HG03457 (cell line): Measurements from ENCODE around the gene PIM2.
"Not testable (repeated sequence)": the region's sequence is repeated elsewhere in the genome, so short reads cannot be mapped to it uniquely, and the experiment has no call there.

ENCODE experiments used
- ATAC-seq: cut with Tn5 transposase; IDR thresholded peaks from one replicate; pipeline ENCODE4 v1.9.1; 2021; ENCODE audit warnings: moderate number of reproducible peaks; ENCODE audit not compliant: unreplicated experiment

Gene PIM2

DNA sequence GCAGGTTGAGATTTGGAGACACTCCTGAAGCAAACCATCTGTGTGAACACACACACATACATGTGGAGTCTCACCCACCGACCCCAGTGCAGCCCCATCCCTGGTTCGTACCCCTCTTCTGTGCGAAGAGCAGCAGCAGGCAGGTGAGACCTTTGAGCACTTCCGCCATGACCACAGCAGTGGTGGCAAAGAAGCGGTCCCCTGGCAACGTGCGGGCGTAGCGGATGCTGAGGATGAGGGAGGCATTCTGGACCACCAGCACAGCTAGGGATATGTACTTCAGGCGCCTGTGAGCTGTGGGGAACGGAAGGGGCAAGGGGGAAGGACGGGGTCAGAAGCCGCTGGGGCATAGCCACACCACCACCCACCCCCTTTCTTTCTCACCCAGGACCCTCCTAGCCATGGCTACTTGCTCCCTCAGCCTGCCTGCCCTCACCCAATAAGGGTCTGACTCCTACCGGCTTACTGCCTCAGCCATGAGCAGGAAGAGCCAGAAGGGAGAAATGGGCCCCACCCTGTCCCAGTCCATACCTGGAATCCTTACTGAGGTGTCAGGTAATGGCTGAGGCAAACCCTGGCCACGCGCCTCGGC is 9.0 kb downstream of the PIM2 start:
- ATAC-seq, result no peak

DNA sequence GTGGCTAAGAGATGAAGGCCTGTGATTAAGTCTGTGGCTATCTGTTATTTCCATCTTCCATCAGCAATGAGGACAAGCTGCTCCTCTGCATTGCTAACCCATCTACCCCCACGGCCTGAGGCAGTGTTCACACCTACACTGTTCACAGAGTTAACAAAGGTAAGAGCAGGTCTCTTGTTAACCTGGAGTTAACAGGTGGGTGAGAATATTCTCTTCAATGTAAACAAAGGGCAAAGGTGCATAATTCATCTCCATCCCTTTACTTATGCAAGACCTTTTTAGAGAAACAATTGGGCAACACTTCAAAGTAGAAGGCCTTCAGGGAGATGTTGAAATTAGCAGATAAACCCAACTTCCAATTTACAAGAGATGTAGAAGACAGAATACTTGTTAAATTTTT is 10.2 kb downstream of the PIM2 start:
- ATAC-seq, result no peak

DNA sequence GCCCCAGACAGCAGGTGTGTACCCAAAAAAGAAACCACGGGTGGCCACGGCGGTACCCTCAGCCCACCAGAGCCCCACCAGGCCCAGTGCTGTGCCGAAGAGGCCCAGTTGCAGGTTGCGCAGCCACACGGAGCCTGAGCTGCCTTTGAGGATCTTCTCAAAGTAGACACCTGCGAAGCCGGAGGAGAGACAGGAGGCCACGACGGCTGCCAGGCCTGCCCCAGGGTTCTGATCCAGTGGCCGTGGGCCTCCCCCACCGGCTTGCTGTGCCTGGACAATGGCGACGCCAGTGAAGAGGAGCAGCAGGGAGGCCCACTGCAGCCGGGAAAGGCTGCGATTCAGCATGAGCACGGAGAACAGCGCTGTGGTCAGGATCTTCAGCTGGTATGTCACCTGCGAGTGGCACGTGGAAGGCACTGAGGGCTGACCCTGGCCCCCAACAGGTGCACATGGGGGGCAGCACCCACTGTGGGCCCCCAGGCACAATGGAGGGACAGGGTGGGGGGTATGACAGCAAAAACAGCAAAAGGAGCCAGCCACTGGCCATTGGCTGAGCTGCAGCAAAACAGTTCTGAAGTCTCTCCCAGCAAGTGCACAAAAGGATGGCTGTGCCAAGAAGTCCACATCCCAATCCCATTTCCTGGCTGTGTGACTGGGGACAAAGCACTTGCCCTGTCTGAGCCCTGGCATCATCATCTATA is 13.6 kb downstream of the PIM2 start:
- ATAC-seq, result no peak

DNA sequence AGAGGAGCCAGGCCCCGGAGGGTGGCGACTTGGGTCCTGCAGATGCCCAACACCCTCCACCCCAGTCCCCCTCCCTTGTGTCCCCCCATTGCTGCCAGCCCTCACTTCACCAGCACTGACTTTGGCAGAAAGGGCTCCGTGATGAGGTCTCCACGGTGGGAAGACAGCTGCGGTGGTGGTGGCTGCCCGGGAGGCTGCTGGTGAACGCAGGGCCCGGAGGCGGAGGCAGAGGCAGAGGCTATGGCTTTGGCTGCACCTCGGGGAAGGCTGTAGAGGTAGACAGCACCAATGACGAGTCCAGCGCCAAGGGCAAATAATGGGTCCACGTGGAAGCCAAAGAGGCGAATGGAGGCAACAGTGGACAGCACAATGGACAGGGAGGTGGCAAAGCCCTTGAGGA is 14.2 kb downstream of the PIM2 start:
- no peak for ATAC-seq

DNA sequence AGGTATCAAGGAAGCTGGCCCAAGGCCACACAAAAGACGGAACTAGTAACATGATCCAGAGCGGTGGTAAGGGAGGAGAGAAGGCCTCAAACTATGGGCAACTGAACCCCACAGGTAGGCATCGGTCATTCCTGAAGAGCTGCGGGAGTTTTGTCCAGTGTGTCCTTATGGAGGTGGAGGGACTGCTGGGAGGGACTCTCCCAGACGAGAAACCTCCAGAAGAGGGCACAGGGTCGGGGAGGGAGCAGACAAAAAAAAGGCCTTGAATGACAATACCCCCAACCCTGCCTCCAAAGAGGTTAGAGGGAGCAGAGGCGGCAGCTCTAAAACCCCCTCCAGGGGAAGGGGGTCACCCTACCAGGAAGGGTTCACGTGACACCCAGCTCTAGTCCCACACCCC is 14.6 kb downstream of the PIM2 start:
- ATAC-seq, result no peak

DNA sequence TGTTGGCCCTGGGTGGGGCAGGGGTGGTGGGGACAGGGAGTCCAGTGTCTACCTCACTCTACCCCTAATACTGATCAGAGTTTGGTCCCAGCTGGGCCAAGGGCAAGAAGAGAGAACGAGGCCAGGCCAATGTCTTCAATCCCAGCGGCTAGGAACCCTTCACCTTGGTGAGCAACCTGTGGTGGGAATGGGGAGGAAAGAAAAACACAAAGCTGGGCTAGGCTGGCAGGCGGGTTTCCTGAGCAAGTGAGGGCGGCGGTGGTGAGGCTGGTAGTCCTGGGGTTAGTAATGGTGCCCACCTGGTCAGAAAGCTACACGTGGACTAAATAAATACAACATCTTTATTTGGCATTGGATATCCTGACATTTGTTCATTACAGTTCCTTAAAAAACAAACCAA is 15.5 kb downstream of the PIM2 start:
- no peak for ATAC-seq

DNA sequence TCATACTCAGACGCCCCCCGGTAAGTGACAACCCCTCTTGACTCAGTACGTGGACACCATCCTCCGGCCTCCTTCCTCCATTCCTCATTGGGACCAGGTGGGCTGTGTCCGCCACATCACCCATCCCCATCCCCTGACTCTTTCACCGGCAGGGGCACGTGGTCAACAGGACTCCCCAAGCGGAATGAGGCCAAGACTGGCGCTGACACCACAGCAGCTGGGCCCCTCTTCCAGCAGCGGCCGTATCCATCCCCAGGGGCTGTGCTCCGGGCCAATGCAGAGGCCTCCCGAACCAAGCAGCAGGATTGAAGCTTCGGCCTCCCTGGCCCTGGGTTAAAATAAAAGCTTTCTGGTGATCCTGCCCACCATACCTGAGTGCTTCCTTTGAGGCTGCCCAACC is 16.0 kb downstream of the PIM2 start:
- no peak for ATAC-seq

DNA sequence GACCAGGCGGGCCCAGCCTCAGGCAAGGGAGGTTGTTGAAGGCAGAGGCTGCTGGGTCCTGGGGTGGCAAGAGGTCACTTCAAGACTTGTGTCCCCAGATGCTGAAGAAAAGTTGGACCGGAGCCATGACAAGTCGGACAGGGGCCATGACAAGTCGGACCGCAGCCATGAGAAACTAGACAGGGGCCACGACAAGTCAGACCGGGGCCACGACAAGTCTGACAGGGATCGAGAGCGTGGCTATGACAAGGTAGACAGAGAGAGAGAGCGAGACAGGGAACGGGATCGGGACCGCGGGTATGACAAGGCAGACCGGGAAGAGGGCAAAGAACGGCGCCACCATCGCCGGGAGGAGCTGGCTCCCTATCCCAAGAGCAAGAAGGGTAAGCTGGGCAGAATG is 16.7 kb downstream of the PIM2 start:
- ATAC-seq, result no peak

DNA sequence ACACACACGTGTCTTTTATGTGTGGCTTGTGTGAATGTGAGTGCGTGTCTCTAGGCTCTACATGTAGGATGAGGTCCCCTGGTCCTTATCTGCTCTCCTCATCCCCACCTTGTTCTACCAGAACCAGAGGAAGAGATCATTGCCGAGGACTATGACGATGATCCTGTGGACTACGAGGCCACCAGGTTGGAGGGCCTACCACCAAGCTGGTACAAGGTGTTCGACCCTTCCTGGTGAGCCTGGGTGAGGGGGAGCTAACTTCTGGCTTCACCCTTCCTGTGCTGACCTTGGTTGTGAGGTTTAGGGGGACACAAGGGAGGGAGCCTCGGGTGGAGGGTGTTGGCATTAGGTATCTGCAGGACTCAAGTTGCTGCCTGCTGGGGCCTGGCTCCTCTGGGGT is 17.8 kb downstream of the PIM2 start:
- ATAC-seq, result no peak

DNA sequence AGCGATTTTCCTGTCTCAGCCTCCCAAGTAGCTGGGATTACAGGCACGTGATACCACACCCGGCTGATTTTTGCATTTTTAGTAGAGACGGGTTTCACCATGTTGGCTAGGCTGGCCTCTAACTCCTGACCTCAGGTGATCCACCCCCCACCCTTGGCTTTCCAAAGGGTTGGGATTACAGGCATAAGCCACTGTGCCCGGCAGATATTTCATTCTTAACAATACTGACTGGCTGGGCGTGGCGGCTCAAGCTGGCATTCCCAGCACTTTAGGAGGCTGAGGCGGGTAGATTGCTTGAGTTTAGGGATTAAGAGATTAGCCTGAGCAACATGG is 19.8 kb downstream of the PIM2 start:
- no peak for ATAC-seq

DNA sequence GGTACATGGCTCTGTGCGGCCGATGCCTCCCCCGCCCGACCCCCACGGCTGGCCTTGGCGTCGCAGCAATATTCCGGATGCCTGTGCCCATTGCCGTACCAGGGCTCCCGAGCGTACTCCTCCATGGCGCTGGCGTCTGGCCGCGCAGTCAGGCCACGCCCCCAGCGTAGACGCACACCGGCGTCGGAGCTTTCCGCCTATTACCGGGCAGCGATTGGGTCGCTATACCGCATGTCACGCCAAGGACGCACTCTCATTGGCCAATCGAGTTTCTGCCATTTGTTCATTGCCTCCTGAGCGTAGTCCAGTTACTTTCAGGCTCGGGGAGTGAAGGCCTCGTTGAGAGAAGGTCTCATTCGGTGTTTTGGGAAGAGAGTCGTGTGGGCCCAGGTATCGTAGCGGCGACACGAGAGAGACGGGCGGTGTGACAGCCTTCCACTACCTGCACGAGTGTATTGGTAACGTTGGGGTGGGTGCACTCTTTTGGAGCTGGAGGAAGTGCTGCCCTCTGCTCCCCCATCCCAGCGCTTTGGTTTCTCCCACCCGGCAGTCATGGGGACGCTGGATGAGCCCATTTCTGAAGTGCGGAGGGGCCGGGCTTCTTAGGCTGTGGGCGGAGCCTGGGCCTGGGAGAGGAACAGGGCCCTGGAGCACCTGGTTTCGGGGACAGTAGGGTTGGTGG is 21.1 kb downstream of the PIM2 start, which contains the start of the genes PQBP1 and TIMM17B:
Gene PQBP1 (plus strand): TSS at position 306 of the 682 bp plus-strand sequence. CDS start 580 bp downstream, outside the sequence.
Gene TIMM17B (minus strand): TSS at position 144 of the 682 bp plus-strand sequence. CDS start 19 bp downstream, at position 125.
- peak; percentile 83 for ATAC-seq

DNA sequence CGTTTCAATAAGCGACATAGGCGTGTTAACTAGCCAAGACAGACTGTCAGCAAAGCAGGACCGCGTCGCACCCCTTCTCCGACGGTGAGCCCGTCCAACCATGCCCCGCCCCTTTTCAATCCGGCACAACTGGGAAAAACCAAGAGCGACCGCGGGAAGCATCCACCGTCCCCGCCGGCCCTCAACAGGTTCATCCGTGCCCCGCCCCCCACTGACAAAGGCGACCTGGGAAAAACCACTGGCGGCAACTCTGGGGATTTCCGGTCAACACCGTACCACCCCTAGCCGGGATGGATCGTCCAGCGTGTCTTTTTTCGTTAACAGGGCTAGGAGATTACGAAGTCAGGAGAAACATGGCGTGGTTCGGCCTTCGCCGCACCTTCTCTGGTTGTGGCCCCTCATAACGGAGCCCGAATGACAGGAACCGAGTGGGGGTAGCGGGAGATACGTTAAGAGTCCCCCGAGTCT is 21.6 kb downstream of the PIM2 start:
- ATAC-seq, result peak; percentile 3

DNA sequence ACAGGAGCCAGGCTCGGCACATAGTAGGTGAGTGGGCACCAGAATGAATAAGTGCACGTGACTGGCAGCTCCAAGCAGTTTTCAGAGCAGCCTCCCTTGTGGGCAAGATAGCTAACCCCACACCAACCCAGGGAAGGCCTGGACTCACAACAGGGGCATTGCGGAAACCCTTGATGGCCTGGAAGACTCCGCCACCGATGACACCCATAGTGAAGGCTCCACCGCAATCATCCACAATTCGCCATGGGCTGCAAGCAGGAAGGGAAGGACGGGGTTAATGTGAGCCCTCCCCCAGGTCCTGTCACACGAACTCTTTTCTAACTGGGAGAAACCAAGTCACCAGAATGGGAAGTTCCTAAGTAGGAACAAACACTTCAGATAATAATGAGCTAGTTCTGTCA is 22.2 kb downstream of the PIM2 start:
- ATAC-seq, result no peak

DNA sequence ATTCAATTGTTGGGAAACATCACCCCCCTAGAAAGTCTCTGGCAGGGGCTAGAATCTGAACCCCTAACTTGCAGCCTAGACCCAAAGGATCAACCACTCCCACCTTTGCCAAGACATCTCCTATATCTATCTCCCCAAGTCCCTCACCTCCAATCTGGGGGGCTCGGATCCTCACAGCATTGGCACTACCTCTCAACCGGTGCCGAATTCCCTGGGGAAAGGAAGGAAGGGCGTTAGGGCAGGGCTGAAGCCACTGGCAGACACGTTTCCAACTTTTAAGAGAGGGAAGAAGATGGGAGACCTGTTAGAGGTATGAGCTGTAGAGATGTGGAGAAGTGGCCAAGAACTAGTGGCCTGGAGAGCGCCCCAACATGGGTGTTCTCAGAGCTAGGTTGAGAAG is 23.9 kb downstream of the PIM2 start:
- no peak for ATAC-seq

DNA sequence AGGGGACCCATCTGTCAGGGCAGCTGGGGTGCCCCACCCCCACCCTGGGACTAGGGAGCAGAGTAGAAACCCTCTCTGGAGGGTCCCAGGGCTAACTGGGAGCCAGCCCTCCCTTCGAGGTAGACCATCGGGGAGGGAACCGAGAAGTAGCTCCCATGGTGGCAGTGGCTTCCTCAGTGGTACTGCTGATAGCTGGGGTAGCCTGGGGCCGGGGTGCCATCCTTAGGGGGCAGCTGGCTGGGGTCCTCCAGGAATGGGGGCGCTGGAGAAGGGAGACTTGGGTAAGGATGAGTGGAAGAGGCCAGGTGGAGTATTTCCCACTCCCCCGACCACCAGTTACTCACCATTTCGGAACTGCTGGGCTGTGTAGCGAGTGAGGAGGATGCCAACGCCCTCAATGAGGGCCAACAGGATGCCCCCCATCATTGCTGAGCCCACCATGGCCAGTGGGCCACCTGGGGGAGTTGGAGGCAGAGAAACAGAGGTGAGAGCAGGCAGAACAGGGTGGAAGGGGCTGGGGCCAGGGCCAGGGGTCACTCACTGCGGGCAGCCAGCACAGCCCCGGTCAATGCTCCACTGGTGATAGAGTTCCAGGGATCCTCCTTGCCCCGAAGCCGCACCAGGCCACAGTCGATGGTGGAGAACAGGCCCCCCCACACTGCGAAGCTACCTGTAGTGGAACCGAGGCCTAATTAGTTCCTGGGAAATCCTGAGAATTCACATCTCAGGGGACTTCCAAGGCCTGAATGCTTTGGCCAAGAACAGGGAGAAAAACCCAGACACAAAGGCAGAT is 25.1 kb downstream of the PIM2 start:
- ATAC-seq, result no peak

DNA sequence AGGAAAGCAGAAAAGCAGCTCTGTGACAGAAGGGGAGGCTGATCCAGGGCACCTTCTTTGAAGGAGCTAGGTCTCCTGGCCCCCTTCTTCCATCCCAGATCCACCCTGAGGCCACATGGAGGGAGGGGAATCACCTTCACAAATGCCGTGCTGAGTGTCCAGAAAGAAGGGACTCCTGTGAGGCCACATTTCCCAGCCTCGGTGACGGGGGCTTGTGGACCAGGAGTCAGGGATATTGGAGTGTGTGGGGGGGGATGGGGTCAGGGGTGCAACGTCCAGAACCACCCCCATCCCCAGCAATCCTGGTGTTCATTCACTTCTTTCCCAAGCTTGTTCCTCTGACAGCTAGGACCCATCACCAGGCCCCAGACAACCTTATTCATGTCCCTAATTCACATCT is 25.9 kb downstream of the PIM2 start:
- ATAC-seq, result no peak

DNA sequence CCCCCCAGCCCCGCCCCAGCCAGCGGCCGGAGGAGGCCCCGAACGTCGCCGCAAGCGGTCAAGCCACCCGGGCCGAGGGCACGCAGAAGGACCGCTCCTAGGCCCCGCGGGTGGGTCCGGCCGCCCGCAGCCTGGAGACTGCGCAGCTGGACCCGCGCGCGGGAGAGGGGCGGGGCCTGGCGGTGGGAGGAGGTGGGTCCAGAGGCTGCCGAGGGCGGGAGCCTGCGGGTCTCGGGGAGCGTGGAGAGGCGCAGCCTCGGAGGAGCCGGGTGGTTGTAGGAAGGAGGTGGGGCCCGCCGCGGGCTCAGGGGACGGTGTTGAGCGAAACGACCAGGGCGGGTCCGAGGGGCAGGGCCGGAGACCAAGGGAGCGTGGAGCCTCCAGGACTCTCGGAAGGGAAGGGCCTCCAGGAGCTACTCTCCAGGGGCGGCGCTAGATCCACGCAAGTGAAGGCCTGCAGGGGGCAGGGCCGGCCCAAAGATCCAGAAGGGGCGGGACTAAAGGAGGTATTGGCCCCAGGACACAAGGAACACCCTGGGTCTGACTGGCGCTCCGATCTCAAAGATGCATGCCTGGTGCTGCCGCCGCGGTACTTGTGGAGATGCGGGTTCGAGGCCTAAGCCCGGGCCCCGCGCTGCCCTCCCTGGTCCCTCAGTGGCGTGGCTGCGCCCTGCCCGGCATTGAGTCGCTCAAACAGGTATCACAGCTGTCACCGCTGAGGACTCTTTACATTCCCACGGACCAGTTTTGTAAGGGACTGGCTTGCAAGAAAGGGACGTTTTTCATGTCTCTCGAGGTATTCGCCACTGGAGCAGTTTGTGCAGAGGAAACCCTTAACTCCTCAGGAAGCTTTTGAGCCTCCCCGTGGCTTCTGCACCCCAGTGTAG is 27.2 kb downstream of the PIM2 start:
- peak; percentile 60 for ATAC-seq

DNA sequence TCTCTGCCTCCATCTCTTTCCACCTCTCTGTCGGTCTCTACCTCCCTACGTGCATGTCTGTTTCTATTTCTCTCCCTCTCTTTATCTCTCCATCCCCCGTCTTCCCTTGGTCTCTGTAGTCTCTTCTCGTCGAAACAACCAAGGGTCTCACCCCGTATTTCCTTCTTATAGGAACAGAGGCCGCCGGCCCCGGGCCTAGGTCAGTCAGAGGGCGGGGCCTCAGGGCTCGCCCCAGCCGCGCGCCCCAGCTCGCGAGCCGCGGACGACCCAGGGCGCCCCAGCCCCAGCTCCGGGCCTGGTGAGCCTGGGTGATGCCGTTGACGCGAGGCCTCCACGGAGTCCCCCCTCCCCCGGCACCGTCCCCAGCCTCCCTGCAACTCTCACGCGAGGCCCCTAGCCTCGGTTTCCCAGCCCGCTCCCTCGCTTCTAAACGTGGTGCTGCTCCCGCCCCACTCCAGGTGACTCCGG is 27.9 kb downstream of the PIM2 start:
- peak; percentile 39 for ATAC-seq

DNA sequence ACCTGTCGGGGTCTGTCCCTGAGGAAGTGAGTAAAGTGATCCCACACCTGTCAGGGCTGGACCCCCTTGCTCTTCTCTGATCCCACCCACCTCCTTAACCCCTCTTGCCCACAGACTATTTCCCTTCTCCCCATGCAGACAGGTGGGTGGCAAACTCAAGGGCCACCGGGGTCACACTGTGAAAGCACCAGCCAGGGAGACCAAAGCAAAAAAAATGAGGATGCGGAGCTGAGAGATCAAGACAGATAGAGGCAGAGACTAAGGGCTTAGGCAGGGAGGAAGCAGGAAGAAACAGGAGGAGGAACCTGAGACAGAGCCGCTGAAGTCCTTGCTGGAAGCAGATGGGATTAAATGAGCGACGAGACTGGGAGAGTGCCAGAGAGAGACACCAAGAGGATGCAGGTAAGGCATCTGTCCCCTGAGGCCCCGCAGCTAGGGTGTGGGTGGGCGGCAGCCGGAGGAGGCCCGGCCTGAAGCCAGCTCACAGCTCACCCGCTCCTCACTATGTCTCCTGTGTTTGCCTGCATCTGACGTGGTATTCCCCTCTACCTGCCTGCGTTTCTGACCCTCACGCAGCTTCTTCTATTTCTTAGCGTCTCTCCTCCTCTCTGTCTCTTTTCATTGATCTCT is 28.4 kb downstream of the PIM2 start:
- ATAC-seq, result no peak

DNA sequence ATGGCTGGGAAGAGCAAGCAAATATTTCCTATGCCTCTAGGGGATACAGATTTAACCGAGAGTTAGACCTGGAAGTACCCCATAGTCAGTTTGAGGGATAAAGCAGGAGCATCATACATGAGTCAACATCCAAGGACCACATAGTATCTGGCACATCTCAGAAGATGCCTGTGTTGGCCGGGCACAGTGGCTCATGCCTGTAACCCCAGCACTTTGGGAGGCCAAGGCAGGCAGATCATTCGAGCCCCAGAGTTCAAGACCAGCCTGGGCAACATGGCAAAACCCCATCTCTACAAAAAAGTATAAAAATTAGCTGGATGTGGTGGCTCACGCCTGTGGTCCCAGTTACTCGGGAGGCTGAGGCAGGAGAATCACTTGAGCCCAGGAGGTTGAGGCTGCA is 32.2 kb downstream of the PIM2 start:
- not testable (repeated sequence) for ATAC-seq
